Measurements from ENCODE around the gene OR9K2. TPM values are rescaled to one million over a fixed set of nuclear protein-coding genes. Genes with fewer than 3 reads are reported as not detected.

OR9K2 gene
- total and polyA plus RNA-seq, 2 of the 13 experiments (the other 11 are each of a cell fraction or from before 2014, with no cell fraction given) = not detected

DNA sequence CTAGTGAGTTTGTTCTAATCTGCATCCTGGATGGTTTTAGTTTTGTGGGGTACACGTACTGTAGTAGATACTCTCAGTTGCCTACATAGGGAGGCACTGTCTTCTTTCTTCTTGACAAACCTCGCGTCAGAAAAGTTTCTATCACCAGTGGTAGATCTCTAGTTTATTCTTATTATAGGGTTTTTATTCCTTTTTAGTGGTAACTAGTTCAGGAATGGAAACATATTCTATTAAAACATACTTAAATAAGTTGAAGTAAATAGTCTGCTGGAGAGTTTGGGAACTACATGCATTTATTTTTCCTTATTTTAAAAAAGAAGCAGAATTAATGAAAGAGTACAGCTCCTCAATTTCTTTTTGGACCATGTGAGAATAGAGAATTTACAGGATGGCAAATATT lies 33.6 kb upstream of the OR9K2 start:
- Histone ChIP-seq H3K9ac (ENCODE audit: insufficient read depth, low read depth, low read length) (no peak overlapping the region), H4K20me1 (ENCODE audit: insufficient read depth, low read length) (no peaks in the 10 kb centered on the region), H3K27ac (ENCODE audit: extremely low read length, insufficient read depth, low read length) (no peak overlapping the region), H3K9me3 (ENCODE audit: low read length) (no peaks in the 10 kb centered on the region), H3K4me3 (replicated peaks in 1 of 3; ENCODE audit: insufficient read depth in 1 of 3, low read depth in 2 of 3, low read length in 3 of 3) (no peak overlapping the region), H2AFZ (ENCODE audit: low read length) (no peak overlapping the region), H3K36me3 (replicated peaks in 1 of 2; ENCODE audit: control insufficient read depth in 1 of 2, insufficient read depth in 2 of 2, low read length in 2 of 2) (no peaks in the 10 kb centered on the region), H3K79me2 (ENCODE audit: insufficient read depth, low read length) (no peaks in the 10 kb centered on the region), H3K27me3 (ENCODE audit: control insufficient read depth in 1 of 2, insufficient read depth in 2 of 2, low read length in 2 of 2) (no peaks in the 10 kb centered on the region; a peak in 1 of 5 replicates), H3K4me2 (ENCODE audit: low read depth, low read length) (no peak overlapping the region), H3K4me1 (ENCODE audit: insufficient read depth, low read length) (no peaks in the 10 kb centered on the region)
- TF ChIP-seq JUNB (CRISPR knock-in tag; IDR thresholded peaks at IDR 0.05; ENCODE audit: borderline replicate concordance) (no peak), ZNF121 (CRISPR knock-in tag; IDR thresholded peaks at IDR 0.05) (no peak), ZIK1 (CRISPR knock-in tag; IDR thresholded peaks at IDR 0.05; ENCODE audit: borderline replicate concordance, low read depth) (no peak), AGO1 (IDR thresholded peaks at IDR 0.05; ENCODE audit: low read depth, low read length, poor library complexity, severe bottlenecking) (no peak), ZNF562 (CRISPR knock-in tag; IDR thresholded peaks at IDR 0.05; ENCODE audit: borderline replicate concordance) (no peak), SIN3A (IDR thresholded peaks at IDR 0.05; ENCODE audit: borderline replicate concordance, low read depth, low read length) (no peak), ATM (IDR thresholded peaks at IDR 0.05; ENCODE audit: borderline replicate concordance) (no peak), GATAD1 (CRISPR knock-in tag; IDR thresholded peaks at IDR 0.05) (no peak), ZNF34 (CRISPR knock-in tag; IDR thresholded peaks at IDR 0.05; ENCODE audit: borderline replicate concordance) (no peak)
- TF ChIP-seq, protein P1, sequence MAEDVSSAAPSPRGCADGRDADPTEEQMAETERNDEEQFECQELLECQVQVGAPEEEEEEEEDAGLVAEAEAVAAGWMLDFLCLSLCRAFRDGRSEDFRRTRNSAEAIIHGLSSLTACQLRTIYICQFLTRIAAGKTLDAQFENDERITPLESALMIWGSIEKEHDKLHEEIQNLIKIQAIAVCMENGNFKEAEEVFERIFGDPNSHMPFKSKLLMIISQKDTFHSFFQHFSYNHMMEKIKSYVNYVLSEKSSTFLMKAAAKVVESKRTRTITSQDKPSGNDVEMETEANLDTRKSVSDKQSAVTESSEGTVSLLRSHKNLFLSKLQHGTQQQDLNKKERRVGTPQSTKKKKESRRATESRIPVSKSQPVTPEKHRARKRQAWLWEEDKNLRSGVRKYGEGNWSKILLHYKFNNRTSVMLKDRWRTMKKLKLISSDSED (CRISPR knock-in tag; IDR thresholded peaks at IDR 0.05) = no peak
- TF ChIP-seq, protein P2, sequence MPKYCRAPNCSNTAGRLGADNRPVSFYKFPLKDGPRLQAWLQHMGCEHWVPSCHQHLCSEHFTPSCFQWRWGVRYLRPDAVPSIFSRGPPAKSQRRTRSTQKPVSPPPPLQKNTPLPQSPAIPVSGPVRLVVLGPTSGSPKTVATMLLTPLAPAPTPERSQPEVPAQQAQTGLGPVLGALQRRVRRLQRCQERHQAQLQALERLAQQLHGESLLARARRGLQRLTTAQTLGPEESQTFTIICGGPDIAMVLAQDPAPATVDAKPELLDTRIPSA (CRISPR knock-in tag; IDR thresholded peaks at IDR 0.05; ENCODE audit: borderline replicate concordance) = no peak
- TF ChIP-seq, protein P3, sequence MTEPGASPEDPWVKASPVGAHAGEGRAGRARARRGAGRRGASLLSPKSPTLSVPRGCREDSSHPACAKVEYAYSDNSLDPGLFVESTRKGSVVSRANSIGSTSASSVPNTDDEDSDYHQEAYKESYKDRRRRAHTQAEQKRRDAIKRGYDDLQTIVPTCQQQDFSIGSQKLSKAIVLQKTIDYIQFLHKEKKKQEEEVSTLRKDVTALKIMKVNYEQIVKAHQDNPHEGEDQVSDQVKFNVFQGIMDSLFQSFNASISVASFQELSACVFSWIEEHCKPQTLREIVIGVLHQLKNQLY (CRISPR knock-in tag; IDR thresholded peaks at IDR 0.05) = no peak
- TF ChIP-seq, protein P4, sequence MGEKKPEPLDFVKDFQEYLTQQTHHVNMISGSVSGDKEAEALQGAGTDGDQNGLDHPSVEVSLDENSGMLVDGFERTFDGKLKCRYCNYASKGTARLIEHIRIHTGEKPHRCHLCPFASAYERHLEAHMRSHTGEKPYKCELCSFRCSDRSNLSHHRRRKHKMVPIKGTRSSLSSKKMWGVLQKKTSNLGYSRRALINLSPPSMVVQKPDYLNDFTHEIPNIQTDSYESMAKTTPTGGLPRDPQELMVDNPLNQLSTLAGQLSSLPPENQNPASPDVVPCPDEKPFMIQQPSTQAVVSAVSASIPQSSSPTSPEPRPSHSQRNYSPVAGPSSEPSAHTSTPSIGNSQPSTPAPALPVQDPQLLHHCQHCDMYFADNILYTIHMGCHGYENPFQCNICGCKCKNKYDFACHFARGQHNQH (CRISPR knock-in tag; IDR thresholded peaks at IDR 0.05) = no peak
- no peak for DNase-seq (ENCODE audit: low spot score)
- ChIA-PET CTCF (ENCODE audit: low intra/inter-chr PET ratio, low total read pairs) (no interaction called here), POLR2A (no interaction called here)
- BruUV-seq (replicated peaks) = no TSS peak
- in situ Hi-C loops (cut with HindIII; ENCODE audit: extremely low pct_ligation_motif_present, low pct_unique_long_range_greater_than_20kb) = no loop called here
- FAIRE-seq = no peak
- intact Hi-C loops (cut with micrococcal nuclease; ENCODE audit: unreplicated experiment) = no loop called here
- WGBS (ENCODE audit: low lambda C conversion rate) = 4% methylated on average over 3 of the region's 3 CpGs
- no peak for ATAC-seq

Measured in HepG2 (cell line).